SU-DHL-6 (cell line): ENCODE measurements around the gene CFAP210.

Experiments
- CTCF ChIP-seq: fragments of 200-600 bp; sonication (generic); IDR thresholded peaks from one replicate; pipeline ENCODE4 v1.5.1; 2017; ENCODE audit warnings: antibody characterized with exemption, mild to moderate bottlenecking, low read length, moderate library complexity; ENCODE audit not compliant: insufficient read depth, poor library complexity, severe bottlenecking
- EZH2phosphoT487 ChIP-seq: fragments of 200-600 bp; sonication (generic), shearing (Covaris generic); conservative IDR thresholded peaks from 2 replicates; pipeline ENCODE4 v1.6.1; 2018; ENCODE audit warnings: mild to moderate bottlenecking, antibody characterized with exemption, low read length, moderate library complexity, mixed read lengths

- TF ChIP-seq EZH2phosphoT487 (no peak), CTCF (no peak)
Observed at GRCh38 chr2:169676850-169677249, 17.4 kb downstream of the CFAP210 start.
